Neural cell (in vitro differentiated cells): ENCODE measurements around the gene TMEM98.

Experiments
- SMC3 ChIP-seq: fragments of 450-650 bp; conservative IDR thresholded peaks from 2 replicates; pipeline ENCODE4 v1.6.1; 2014; ENCODE audit warnings: antibody characterized with exemption, mild to moderate bottlenecking, moderate library complexity; ENCODE audit not compliant: poor library complexity
- TF ChIP-seq, protein P1 (sequence below): fragments of 450-650 bp; IDR thresholded peaks from 2 replicates; pipeline ENCODE4 v1.5.1; 2014; ENCODE audit warnings: antibody characterized with exemption, mild to moderate bottlenecking, moderate library complexity; ENCODE audit not compliant: poor library complexity, severe bottlenecking

GRCh38 chr17:32915245-32915644, 12.7 kb upstream of the TMEM98 start:
- TF ChIP-seq, protein P1, sequence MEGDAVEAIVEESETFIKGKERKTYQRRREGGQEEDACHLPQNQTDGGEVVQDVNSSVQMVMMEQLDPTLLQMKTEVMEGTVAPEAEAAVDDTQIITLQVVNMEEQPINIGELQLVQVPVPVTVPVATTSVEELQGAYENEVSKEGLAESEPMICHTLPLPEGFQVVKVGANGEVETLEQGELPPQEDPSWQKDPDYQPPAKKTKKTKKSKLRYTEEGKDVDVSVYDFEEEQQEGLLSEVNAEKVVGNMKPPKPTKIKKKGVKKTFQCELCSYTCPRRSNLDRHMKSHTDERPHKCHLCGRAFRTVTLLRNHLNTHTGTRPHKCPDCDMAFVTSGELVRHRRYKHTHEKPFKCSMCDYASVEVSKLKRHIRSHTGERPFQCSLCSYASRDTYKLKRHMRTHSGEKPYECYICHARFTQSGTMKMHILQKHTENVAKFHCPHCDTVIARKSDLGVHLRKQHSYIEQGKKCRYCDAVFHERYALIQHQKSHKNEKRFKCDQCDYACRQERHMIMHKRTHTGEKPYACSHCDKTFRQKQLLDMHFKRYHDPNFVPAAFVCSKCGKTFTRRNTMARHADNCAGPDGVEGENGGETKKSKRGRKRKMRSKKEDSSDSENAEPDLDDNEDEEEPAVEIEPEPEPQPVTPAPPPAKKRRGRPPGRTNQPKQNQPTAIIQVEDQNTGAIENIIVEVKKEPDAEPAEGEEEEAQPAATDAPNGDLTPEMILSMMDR: no peak
- TF ChIP-seq SMC3: no peak
